ENCODE data around the gene FUT7. TPM values are rescaled to one million over a fixed set of nuclear protein-coding genes. Genes with fewer than 3 reads are reported as not detected.

Gene FUT7
- total RNA-seq, 1 experiment from 2014 or later: not detected

- ChIA-PET POLR2A (ENCODE audit: low non-redundant PET) (interaction anchor here (0.7 kb wide), 1 partner anchor 152 kb away, joined by 3 read pairs; no protein-coding TSS in a partner anchor), CTCF (interaction anchor here (0.6 to 1.8 kb wide), 3 partner anchors 23 to 165 kb away, joined by 3 to 5 read pairs (median 4); no protein-coding TSS in a partner anchor)
- DNase-seq (ENCODE audit: low spot score): no peak
- peak overlapping the region; percentile 68 for H3K27ac ChIP-seq (ENCODE audit: low read depth, low read length, poor library complexity, severe bottlenecking)
- no TSS peak for BruUV-seq (replicated peaks)
- H3K9me3 ChIP-seq (ENCODE audit: low read depth, low read length, poor library complexity, severe bottlenecking): no peaks in the 10 kb centered on the region
- H3K4me1 ChIP-seq (ENCODE audit: insufficient read depth, low read length, poor library complexity, severe bottlenecking): peaks cover 15% of the 10 kb centered on the region
- no peaks in the 10 kb centered on the region for H3K36me3 ChIP-seq (ENCODE audit: insufficient read depth, low read length, poor library complexity, severe bottlenecking)
- peak overlapping the region; percentile 61 for H3K4me3 ChIP-seq (ENCODE audit: low read depth, low read length, poor library complexity, severe bottlenecking)
- intact Hi-C loops (cut with micrococcal nuclease; ENCODE audit: unreplicated experiment): no loop called here
- no peak for TF ChIP-seq CTCF (conservative IDR thresholded peaks at IDR 0.05; ENCODE audit: low read depth, low read length)
- H3K27me3 ChIP-seq (replicated peaks; ENCODE audit: insufficient read depth, low read depth, low read length, poor library complexity): no peaks in the 10 kb centered on the region
Measured at GRCh38 chr9:137071282-137071681, 39.4 kb upstream of the FUT7 start.

- DNase-seq (ENCODE audit: low spot score): no peak
- ChIA-PET POLR2A (ENCODE audit: low non-redundant PET) (interaction anchor here (0.6 to 0.7 kb wide), 2 partner anchors 57 to 281 kb away, joined by 3 read pairs; no protein-coding TSS in a partner anchor), CTCF (interaction anchor here (0.6 to 1.8 kb wide), 4 partner anchors 23 to 236 kb away, joined by 3 to 5 read pairs (median 4); no protein-coding TSS in a partner anchor)
Measured at GRCh38 chr9:137070906-137071275, 39.0 kb upstream of the FUT7 start.

DNA sequence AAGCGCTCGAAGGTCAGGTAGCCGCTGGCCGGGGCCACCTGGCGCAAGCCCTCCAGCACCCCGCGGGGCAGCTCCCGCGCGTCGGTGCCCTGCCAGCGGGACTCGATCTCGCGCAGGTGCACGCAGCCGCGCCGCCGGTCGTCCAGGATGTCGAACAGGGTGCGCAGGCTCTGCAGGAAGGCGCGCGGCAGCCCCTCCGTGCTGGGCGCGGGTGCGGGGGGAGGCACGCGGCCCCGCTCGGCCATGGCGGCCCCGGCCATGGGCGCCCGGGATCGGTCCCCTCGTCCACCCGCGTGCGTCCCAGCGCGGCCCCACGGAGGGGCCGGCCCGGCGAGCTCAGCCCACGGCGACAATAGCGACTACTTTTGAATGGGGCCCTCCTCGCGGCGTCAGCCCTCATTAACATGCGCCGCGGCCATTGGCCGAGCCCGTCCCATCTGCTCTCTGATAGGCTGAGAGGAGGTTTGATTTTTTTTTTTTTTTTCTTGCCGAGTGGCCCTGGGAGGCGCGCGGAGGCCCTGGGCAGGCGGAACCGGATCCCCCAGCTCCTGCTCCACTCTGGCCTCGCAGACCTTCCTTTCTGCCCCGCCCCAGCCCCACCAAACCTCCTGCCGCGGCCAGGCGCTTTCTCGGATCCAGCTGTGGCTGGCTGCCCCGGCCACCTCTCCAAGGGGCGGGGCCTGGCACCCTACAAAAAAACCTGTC lies 38.5 kb upstream of the FUT7 start, which contains the start of gene SAPCD2:
Gene SAPCD2, minus strand, starts transcription at position 357 of the 705 bp plus-strand sequence. Its CDS starts 97 bp downstream, at position 260.
- no peaks in the 10 kb centered on the region for H3K9me3 ChIP-seq (ENCODE audit: low read depth, low read length, poor library complexity, severe bottlenecking)
- TF ChIP-seq CTCF (conservative IDR thresholded peaks at IDR 0.05; ENCODE audit: low read depth, low read length) (no peak), EZH2 (IDR thresholded peaks at IDR 0.05; ENCODE audit: borderline replicate concordance, low read depth, low read length, poor library complexity, severe bottlenecking) (no peak)
- H3K4me3 ChIP-seq (ENCODE audit: low read depth, low read length, poor library complexity, severe bottlenecking): peak within 1 kb of the TSS; percentile 61
- POLR2A ChIA-PET (ENCODE audit: low non-redundant PET): interaction anchor here (0.5 to 0.7 kb wide), 5 partner anchors 16 to 281 kb away, joined by 3 to 7 read pairs (median 4); partner anchors contain the start of gene MAN1B1
- H3K36me3 ChIP-seq (ENCODE audit: insufficient read depth, low read length, poor library complexity, severe bottlenecking): peaks cover under 1% of the 10 kb centered on the region
- CTCF ChIA-PET: interaction anchor here (0.7 to 1.8 kb wide), 6 partner anchors 18 to 236 kb away, joined by 3 to 6 read pairs (median 4); no protein-coding TSS in a partner anchor
- no TSS peak for BruUV-seq (replicated peaks)
- peak; percentile 95 for DNase-seq (ENCODE audit: low spot score)
- peaks cover 15% of the 10 kb centered on the region for H3K4me1 ChIP-seq (ENCODE audit: insufficient read depth, low read length, poor library complexity, severe bottlenecking)
- H3K27ac ChIP-seq (ENCODE audit: low read depth, low read length, poor library complexity, severe bottlenecking): peak within 1 kb of the TSS; percentile 68
- intact Hi-C loops (cut with micrococcal nuclease; ENCODE audit: unreplicated experiment): no loop called here
- H3K27me3 ChIP-seq (replicated peaks; ENCODE audit: insufficient read depth, low read depth, low read length, poor library complexity): no peaks in the 10 kb centered on the region

More at GRCh38 chr9:137070906-137071275, 39.0 kb upstream of the FUT7 start:
- TF ChIP-seq CTCF (conservative IDR thresholded peaks at IDR 0.05; ENCODE audit: low read depth, low read length): no peak
- no peak for TF ChIP-seq EZH2 (IDR thresholded peaks at IDR 0.05; ENCODE audit: borderline replicate concordance, low read depth, low read length, poor library complexity, severe bottlenecking)
- intact Hi-C loops (cut with micrococcal nuclease; ENCODE audit: unreplicated experiment): no loop called here
- Histone ChIP-seq H3K27ac (ENCODE audit: low read depth, low read length, poor library complexity, severe bottlenecking) (peak overlapping the region; percentile 68), H3K4me3 (ENCODE audit: low read depth, low read length, poor library complexity, severe bottlenecking) (peak overlapping the region; percentile 61), H3K4me1 (ENCODE audit: insufficient read depth, low read length, poor library complexity, severe bottlenecking) (peaks cover 15% of the 10 kb centered on the region), H3K9me3 (ENCODE audit: low read depth, low read length, poor library complexity, severe bottlenecking) (no peaks in the 10 kb centered on the region), H3K27me3 (replicated peaks; ENCODE audit: insufficient read depth, low read depth, low read length, poor library complexity) (no peaks in the 10 kb centered on the region), H3K36me3 (ENCODE audit: insufficient read depth, low read length, poor library complexity, severe bottlenecking) (no peaks in the 10 kb centered on the region)
- no TSS peak for BruUV-seq (replicated peaks)
